PFSK-1 (cell line): ENCODE data around the gene DTD1.

ENCODE experiments used
- FOXP2 ChIP-seq: optimal IDR thresholded peaks from 2 replicates; pipeline ENCODE3; 2011; ENCODE audit warnings: borderline replicate concordance, control low read depth, inconsistent platforms; ENCODE audit not compliant: insufficient read depth; ENCODE audit errors: extremely low read length, extremely low read depth
- POLR2AphosphoS5 ChIP-seq: IDR thresholded peaks from 2 replicates; pipeline ENCODE4 v1.6.1; 2012; ENCODE audit warnings: low read depth, mild to moderate bottlenecking, control low read depth, low read length, moderate library complexity
- REST ChIP-seq, 2 experiments: IDR thresholded peaks; 2 replicates each; pipeline versions ENCODE4 v1.6.1 to v1.8.0; 2011 to 2012; ENCODE audit warnings: low read depth in 2 of 2, low read length in 2 of 2, control low read depth in 1 of 2, inconsistent platforms in 1 of 2, mild to moderate bottlenecking in 1 of 2, moderate library complexity in 1 of 2; ENCODE audit not compliant: insufficient read depth in 1 of 2
- SIN3A ChIP-seq: IDR thresholded peaks from 2 replicates; pipeline ENCODE4 v1.6.1; 2012; ENCODE audit warnings: mild to moderate bottlenecking, low read length, moderate library complexity, borderline replicate concordance; ENCODE audit not compliant: insufficient read depth
- TAF1 ChIP-seq: IDR thresholded peaks from 2 replicates; pipeline ENCODE4 v1.6.1; 2012; ENCODE audit warnings: low read length, control low read depth, borderline replicate concordance; ENCODE audit not compliant: insufficient read depth

GRCh38 chr20:18754653-18755045 lies 166.8 kb downstream of the DTD1 start:
- TF ChIP-seq POLR2AphosphoS5, result no peak
- no peak for TF ChIP-seq TAF1
- no peak for TF ChIP-seq REST (IDR thresholded peaks at IDR 0.05; ENCODE audit: insufficient read depth in 1 of 2, low read depth in 2 of 2, low read length in 2 of 2)
- TF ChIP-seq FOXP2, result no peak
- no peak for TF ChIP-seq SIN3A
